ENCODE measurements around the gene GRM4.

The GRM4 gene

GRCh38 chr6:34152042-34152524 lies 6.2 kb upstream of the GRM4 start:
- no peak for DNase-seq (ENCODE audit: low read depth)
- TF ChIP-seq POLR2A (IDR thresholded peaks at IDR 0.05; ENCODE audit: extremely low read depth, insufficient read length) (no peak), CTCF (IDR thresholded peaks at IDR 0.05; ENCODE audit: low read depth, low read length) (no peak), MYC (IDR thresholded peaks at IDR 0.05; ENCODE audit: low read depth, low read length) (no peak)
- TF ChIP-seq, protein P1, sequence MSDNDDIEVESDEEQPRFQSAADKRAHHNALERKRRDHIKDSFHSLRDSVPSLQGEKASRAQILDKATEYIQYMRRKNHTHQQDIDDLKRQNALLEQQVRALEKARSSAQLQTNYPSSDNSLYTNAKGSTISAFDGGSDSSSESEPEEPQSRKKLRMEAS (IDR thresholded peaks at IDR 0.05; ENCODE audit: low read depth, low read length) = no peak
- H3K4me3 ChIP-seq (ENCODE audit: low read depth, low read length) = no peak overlapping the region

GRCh38 chr6:34151321-34152041 lies 5.6 kb upstream of the GRM4 start:
- no peak for TF ChIP-seq POLR2A (IDR thresholded peaks at IDR 0.05; ENCODE audit: extremely low read depth, insufficient read length)
- TF ChIP-seq CTCF (IDR thresholded peaks at IDR 0.05; ENCODE audit: low read depth, low read length) = no peak
- TF ChIP-seq MYC (IDR thresholded peaks at IDR 0.05; ENCODE audit: low read depth, low read length) = no peak
- TF ChIP-seq, protein P1 (IDR thresholded peaks at IDR 0.05; ENCODE audit: low read depth, low read length) = no peak
- H3K4me3 ChIP-seq (ENCODE audit: low read depth, low read length) = no peak overlapping the region
- DNase-seq (ENCODE audit: low read depth) = no peak

DNA sequence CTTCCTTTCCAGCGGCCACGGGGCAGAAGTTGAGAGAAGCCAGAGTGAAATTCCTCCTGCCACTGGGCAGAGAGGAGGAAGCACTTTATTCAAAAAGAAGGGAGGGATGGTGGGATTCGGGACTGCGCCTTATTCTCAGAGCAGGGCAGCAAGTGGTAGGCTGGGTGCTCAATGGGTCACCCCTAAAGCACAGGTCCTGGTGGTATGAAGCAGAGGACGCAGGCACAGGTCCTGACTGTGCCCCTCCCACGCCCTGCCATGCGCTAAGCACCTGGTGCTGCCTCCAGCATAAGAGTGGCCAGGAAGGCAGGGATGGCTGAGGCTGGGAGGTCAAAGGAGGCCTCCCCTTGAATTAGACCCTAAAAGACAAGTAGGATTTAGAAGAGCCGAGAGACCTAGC lies 4.9 kb upstream of the GRM4 start:
- no peak overlapping the region for H3K4me3 ChIP-seq (ENCODE audit: low read depth, low read length)
- TF ChIP-seq POLR2A (IDR thresholded peaks at IDR 0.05; ENCODE audit: extremely low read depth, insufficient read length) = no peak
- TF ChIP-seq CTCF (IDR thresholded peaks at IDR 0.05; ENCODE audit: low read depth, low read length) = no peak
- no peak for TF ChIP-seq MYC (IDR thresholded peaks at IDR 0.05; ENCODE audit: low read depth, low read length)
- TF ChIP-seq, protein P1 (IDR thresholded peaks at IDR 0.05; ENCODE audit: low read depth, low read length) = no peak
- DNase-seq (ENCODE audit: low read depth) = no peak

GRCh38 chr6:34149831-34150400 lies 4.0 kb upstream of the GRM4 start:
- no peak for TF ChIP-seq MYC (IDR thresholded peaks at IDR 0.05; ENCODE audit: low read depth, low read length)
- TF ChIP-seq, protein P1 (IDR thresholded peaks at IDR 0.05; ENCODE audit: low read depth, low read length) = no peak
- no peak for TF ChIP-seq CTCF (IDR thresholded peaks at IDR 0.05; ENCODE audit: low read depth, low read length)
- TF ChIP-seq POLR2A (IDR thresholded peaks at IDR 0.05; ENCODE audit: extremely low read depth, insufficient read length) = no peak
- DNase-seq (ENCODE audit: low read depth) = no peak
- H3K4me3 ChIP-seq (ENCODE audit: low read depth, low read length) = no peak overlapping the region

DNA sequence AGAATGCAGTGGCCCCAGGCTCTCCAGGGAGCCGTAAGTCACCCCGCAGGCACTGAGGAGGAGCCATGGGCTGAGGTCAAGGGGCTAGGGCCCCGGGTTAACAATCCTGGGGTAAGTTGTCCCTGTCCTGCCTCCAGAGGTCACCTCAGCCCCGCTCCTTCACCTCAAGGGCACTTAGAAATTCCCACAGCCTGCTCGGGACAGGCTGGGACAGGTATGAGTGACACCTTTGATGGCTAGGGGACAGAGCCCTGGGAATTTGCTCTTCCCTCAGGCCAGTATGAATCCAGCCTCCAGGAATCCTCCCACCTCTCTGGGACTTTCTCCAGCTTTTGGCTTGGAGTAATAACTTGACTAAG lies 3.5 kb upstream of the GRM4 start:
- no peak for TF ChIP-seq MYC (IDR thresholded peaks at IDR 0.05; ENCODE audit: low read depth, low read length)
- no peak for TF ChIP-seq CTCF (IDR thresholded peaks at IDR 0.05; ENCODE audit: low read depth, low read length)
- TF ChIP-seq, protein P1 (IDR thresholded peaks at IDR 0.05; ENCODE audit: low read depth, low read length) = no peak
- TF ChIP-seq POLR2A (IDR thresholded peaks at IDR 0.05; ENCODE audit: extremely low read depth, insufficient read length) = no peak
- H3K4me3 ChIP-seq (ENCODE audit: low read depth, low read length) = no peak overlapping the region
- DNase-seq (ENCODE audit: low read depth) = no peak

Measured in NB4 (cell line).